HPDE6-E6E7 (cell line): ENCODE measurements around the gene HS1BP3.

Experiments used
- DNase-seq: peaks from one replicate; pipeline ENCODE4 v3.0.0; 2011; ENCODE audit warnings: missing footprints; ENCODE audit errors: extremely low spot score

HS1BP3 gene

DNA sequence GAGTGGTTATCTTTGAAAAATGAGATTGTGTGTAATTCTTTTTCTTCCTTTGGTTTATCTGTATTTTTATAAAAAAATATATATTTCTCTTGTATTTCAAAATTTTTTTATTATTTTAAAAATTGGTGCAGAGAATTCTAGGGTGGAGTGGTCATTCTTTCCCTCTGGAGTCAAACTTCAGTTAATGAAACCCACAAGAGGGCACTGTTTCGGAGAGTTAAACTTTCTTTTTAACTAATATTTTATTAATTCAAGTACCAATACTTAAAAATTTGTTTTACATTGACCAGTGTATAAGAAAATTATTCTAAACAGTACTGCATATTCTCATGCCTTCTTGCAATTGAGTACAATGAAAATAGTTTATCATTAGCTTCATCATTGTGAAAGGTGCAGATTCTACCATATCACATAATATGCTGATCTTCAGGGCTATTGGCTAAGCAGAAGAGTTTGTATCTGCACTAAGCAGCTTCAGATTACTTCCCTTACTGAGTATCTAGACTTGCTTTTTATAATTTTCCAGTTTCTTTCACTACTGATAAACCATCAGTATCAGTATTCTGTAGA, 50.1 kb downstream of the HS1BP3 start:
- no peak for DNase-seq

GRCh38 chr2:20599861-20600461, 50.9 kb downstream of the HS1BP3 start:
- DNase-seq, result no peak

DNA sequence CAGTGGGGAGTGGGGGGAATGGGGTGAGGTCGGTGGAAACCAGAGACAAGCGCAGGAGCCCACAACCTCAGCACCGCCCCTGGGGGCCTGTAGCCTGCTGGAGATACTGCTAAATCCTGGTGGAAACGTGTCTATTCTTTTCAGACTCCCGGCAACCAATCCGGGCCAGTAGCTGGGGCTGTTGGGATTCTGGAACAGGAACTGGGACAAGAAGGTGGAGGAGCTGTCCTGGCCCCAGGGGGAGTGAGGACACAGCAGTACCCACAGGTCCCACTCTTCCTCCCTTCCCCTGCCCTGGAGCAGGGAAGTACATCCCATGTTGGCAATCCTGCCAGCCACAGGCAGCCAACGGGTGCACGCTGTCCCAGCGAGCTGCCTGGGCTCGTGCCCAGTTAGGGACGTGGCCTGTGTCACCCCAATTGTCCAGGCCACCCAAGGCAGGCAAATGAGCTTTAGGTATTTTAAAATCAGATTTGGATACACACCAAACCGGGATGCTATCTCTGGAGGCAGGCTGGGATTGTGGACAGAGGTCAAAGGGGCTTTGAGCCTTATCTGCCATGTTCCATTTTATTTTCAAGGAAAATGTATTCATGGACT, 51.8 kb downstream of the HS1BP3 start:
- no peak for DNase-seq

DNA sequence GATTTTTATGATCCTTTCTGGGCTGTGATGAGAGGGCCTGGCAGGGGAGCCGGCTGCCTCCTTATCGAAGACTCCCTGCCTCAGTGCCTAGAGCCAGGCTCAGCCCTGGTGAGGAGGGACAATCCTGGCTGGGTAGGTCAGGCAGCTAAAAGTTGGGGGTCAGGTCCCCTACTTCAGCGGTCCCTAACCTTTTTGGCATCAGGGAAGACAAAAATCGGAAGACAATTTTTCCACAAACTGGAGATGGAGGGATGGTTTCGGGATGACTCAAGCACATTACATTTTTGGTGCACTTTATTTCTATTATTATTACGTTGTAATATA, 53.1 kb downstream of the HS1BP3 start:
- no peak for DNase-seq

DNA sequence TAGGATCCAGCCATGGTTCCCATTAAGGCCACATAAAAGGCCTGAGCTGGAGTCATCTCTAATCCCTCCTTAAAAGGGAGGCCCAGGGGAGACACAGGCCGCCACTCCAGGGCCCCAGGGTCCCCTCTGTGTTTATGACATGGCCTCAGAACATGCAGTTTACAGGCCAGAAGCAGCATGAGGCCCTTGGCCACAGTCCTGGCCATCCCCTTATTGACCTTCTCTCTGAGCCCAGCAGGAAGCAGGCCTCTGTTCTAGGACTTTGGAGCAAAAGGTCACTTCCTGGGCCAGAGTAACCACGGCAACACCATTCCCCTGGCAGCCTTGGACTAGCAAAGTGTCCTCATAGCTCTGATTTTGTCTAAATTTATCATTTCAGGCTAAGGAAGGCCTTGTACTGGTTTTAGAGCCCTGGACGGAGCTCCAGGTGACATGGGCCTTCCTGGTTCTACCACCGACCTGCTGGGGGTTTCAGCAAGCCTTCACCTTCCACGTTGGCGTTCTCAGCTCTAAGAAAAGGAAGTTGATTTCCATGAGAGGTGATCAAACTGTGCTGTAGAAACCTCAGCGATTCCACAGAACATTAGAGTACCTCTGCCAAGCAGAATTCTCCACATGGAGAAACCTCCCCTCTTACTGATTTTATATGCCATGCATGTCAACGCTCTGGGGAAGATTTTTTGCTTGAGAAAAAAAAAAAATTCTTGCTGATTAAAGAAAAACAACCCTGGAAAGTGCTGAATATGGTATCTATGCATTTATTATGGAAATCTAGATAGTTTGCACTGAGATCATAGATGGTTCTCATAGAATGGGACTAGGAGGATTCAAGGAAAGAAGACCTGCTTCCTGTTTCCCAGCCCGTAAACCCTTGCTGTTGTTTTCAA, 53.7 kb downstream of the HS1BP3 start:
- DNase-seq, result no peak

GRCh38 chr2:20596193-20596972, 54.5 kb downstream of the HS1BP3 start:
- no peak for DNase-seq

GRCh38 chr2:20595439-20596192, 55.3 kb downstream of the HS1BP3 start:
- no peak for DNase-seq

- DNase-seq, result no peak
Observed at GRCh38 chr2:20594957-20595356, 55.9 kb downstream of the HS1BP3 start.

DNA sequence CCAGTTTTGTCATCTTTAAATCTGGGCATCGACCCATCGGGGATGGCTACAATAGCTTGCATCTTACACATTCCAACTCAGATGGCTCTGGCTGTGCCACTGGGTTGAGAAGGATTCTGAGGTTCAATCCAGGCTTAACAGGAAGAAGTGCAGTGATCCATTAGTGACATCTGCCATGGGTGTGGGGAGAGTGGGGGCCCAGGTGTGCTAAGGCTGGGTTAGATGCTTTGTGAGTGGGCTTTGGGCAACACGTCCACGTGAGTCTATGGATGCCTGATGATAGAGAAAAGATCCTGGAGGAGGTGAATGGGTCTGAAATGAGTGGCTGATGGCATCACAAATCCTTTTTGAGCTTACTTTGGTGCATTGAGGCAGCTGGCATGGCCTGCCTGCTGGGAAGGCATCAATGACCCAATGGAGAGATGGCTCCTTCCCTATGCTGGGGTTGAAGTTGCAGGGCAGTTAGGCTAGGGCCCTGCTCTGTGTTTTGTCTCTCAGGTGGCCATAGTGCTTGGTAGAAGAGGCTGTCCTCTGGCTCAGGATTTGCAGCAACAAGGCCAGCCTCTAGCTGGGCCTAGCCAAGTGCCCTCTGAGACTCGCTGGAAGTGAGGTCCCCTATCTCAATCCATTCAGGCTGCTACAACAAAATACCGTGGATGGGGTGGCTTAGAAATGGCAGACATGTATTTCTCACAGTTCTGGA, 56.7 kb downstream of the HS1BP3 start:
- DNase-seq, result no peak

DNA sequence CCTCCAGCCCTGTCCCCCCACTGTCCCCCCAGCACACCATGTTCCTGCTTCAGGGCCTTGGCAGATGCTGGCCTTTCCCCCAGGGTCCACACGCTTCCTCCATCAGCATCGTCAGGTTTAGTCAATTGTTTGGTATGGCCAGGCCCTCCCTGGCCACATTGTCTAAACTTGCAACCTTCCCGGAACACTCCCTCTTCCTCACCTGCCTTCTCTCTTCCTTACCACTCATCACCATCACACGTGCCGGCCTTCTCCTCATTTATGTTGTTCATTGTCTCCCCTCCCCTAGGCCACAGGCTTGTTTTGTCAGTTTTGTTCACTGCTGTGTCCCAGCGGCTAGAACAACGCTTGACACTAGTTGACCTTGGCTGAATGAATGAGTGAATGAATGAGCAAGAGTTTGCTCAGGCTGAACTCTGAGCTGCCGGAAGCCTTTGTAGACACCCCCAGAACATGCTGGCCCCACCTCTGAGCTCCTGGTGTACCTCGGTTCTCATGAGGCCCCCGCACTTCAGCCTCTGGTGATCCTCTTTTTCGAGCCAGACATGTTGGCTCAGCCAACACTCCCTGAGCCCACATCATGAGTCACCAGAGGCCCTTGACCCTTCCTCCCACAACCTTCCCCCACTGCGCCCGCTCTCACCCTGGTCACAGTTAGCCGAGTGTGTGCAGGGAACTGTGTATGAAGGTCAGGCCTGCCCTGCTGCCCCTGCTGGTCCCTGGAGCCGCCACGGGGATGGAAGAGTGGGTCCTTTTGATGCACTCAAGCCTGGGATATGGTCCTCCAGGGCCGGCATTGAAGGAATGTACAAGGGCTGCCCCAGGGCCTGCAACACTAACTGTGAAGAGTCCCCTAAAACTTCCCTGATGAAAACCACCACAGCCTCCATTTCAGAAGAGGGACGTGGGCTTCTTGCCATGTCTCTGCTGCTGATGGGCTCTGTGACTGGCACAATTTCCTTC, 57.5 kb downstream of the HS1BP3 start:
- peak; percentile 94 for DNase-seq

DNA sequence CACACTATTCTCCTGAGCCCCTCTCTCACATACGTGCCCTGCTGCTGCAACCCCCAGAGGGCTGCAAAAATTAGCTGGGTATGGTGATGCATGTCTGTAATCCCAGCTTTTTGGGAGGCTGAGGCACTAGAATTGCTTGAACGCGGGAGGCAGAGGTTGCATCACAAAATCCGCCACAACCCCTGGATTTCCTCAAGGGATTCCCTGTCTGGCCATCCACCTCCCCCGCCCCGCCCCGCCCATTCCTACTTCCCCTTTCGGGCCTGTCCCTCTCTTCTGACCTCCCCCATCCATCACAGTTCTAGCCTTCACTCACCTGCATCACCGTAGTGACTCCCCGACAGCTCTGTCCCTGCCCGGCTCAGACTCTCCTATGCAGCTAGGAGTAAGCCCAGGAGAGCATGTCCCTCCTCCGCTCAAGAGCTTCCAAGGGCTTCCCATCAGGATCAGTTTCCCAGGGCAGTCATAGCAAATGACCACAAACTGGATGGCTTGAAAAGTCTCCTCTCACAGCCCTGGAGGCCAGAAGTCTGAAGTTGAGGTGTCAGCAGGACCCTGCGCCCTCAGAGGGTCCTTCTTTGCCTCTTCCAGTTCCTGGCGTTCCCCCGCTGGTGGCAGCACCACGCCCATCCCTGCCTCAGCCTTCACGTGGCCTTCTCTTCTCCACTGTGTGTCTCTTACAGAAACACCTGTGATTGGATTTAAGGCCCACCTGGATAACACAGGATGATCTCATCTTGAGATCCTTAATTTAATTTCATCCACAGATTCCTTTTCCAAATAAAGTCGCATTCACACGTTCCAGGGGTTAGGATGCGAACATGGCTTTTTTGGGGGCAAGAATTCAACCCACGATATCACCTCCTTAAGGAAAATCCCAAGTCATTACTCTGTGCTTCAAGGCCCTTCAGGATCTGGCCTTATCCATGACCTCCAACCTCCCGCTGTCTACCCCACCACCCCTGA, 58.5 kb downstream of the HS1BP3 start:
- DNase-seq, result no peak

GRCh38 chr2:20590704-20591515, 60.0 kb downstream of the HS1BP3 start:
- DNase-seq, result no peak

DNA sequence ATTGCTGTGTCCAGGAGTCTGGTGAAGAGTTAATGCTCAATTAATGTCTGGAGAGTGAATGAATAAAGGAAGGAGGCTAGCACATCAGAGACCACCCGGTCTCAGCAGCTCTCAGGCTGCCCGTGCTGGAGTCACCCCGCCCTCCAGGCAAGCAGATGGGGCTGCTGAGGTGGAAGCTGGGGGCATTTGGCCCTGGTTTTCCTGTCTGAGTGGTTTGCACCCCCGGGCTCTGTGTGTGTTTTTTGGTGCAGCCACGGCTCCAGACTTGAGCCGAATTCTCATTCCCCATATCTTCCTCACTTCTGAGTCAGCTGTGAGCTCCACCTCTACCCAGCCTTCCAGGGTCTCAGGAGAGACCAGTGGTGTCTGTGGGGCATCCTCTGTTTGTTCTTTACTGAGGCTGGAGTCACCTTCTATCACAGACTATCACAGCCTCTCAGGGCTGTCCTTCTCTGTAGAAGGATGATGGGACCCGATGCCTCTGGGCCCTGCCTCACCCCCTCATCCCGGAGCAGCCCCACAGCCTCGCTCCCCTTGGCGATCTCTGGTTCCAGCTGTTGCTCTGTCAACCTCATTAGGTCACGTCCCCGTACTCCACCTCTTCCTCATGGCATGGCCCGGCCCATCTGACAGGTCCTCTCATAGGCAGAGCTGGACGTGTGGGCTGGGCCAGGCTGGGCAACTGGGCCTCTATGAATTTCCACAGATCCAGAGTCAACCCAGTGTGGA, 60.8 kb downstream of the HS1BP3 start:
- DNase-seq, result no peak

DNA sequence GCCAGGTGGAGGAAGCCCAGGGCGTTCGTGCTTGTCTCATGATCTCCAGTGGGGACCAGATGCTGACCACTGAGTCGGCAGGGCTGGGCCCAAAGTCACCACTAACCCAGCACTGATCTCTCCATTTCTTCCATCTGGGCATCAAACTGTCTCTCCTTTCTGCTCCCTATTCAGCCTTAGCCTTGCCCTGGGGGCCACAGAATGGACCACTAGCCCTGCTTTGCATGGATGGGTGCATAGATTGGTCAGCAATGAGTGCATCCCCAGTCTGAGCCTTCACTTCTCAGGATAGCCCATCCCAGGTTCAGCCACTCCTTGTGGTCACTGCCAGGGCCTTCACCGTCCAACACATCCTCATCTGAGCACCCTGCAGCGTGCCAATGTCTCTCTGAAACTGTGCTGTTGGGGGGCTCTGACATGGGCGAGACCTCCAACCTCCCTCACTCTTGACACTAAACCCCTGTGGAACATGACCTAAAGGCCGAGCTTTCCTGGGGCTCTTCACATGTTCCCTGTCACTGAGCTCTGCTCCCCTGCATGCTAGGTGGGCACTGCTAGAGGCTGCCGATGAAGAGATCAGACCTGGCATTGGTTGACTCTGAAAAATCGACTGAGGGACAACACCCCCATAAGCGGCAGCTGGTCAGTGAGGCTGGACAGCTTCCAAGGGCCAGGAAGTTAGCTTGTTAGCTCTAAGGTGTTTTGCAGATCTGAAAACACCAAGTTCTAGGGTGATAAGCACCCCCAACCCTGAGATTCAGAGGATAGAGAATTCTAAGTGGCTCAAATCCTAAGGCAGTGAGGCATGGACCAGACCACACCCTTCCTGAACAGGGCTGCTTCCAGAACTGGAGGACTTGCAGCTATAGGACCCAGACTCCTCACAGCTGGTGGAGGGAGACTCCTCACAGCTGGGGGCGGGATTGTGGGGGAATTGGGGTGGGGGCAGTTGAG, 61.7 kb downstream of the HS1BP3 start:
- DNase-seq, result no peak
